GM10248 (cell line): ENCODE results near the gene HOMER2.
"Not testable (repeated sequence)": the region's sequence is repeated elsewhere in the genome, so short reads cannot be mapped to it uniquely, and the experiment has no call there.

Source experiments
- CTCF ChIA-PET: fragments of 300-600 bp; sonication (Branson Sonifier 250); formaldehyde crosslinking; extraction: SDS; loops from one replicate; lab custom pipeline; 2021; ENCODE audit warnings: antibody characterized with exemption; lab: Yijun Ruan, JAX
- POLR2A ChIA-PET: fragments of 350-650 bp; sonication (Branson Sonifier 250); formaldehyde crosslinking; extraction: SDS; loops from one replicate; lab custom pipeline; 2020; ENCODE audit warnings: antibody characterized with exemption; lab: Yijun Ruan, JAX
- DNase-seq: peaks from one replicate; pipeline ENCODE4 v3.0.0; 2012; ENCODE audit errors: extremely low spot score
- CTCF ChIP-seq: IDR thresholded peaks from 2 replicates; pipeline ENCODE4 v1.5.1; 2012; ENCODE audit warnings: mild to moderate bottlenecking, low read depth; ENCODE audit errors: extremely low read depth, missing control alignments, control extremely low read depth

Gene HOMER2

GRCh38 chr15:82900511-82901060 lies 51.9 kb downstream of the HOMER2 start:
- POLR2A ChIA-PET: no interaction called here
- CTCF ChIA-PET: no interaction called here
- no peak for TF ChIP-seq CTCF
- no peak for DNase-seq

- TF ChIP-seq CTCF: no peak
- DNase-seq: no peak
- CTCF ChIA-PET: interaction anchor here (1.2 kb wide), 1 partner anchor 17 kb away, joined by 3 read pairs; no protein-coding TSS in a partner anchor
- POLR2A ChIA-PET: interaction anchor here (0.6 kb wide), 1 partner anchor 476 kb away, joined by 7 read pairs; no protein-coding TSS in a partner anchor
These were observed 53.6 kb downstream of the HOMER2 start for GRCh38 chr15:82898961-82899360.

GRCh38 chr15:82895983-82896382 lies 56.5 kb downstream of the HOMER2 start:
- no peak for TF ChIP-seq CTCF
- ChIA-PET POLR2A (no interaction called here), CTCF (no interaction called here)
- no peak for DNase-seq

- CTCF ChIA-PET: no interaction called here
- POLR2A ChIA-PET: no interaction called here
- no peak for DNase-seq
- no peak for TF ChIP-seq CTCF
These were observed 57.5 kb downstream of the HOMER2 start for GRCh38 chr15:82894971-82895520.

GRCh38 chr15:82893473-82893872 lies 59.0 kb downstream of the HOMER2 start:
- POLR2A ChIA-PET: interaction anchor here (0.6 kb wide), 1 partner anchor 108 kb away, joined by 3 read pairs; no protein-coding TSS in a partner anchor

GRCh38 chr15:82892573-82892972 lies 59.9 kb downstream of the HOMER2 start:
- no peak for TF ChIP-seq CTCF
- POLR2A ChIA-PET: no interaction called here
- CTCF ChIA-PET: no interaction called here
- no peak for DNase-seq

More at GRCh38 chr15:82893473-82893872, 59.0 kb downstream of the HOMER2 start:
- CTCF ChIA-PET, DNase-seq: not testable (repeated sequence)

GRCh38 chr15:82890995-82891390 lies 61.5 kb downstream of the HOMER2 start:
- CTCF ChIA-PET: no interaction called here
- no peak for DNase-seq
- POLR2A ChIA-PET: no interaction called here
- no peak for TF ChIP-seq CTCF
